Jurkat, Clone E6-1 (cell line): ENCODE data around the gene CMYA5.
"Not testable (repeated sequence)": the region's sequence is repeated elsewhere in the genome, so short reads cannot be mapped to it uniquely, and the experiment has no call there.

Experiments
- DNase-seq: peaks from one replicate; pipeline ENCODE4 v3.0.0-alpha.2; 2011; ENCODE audit warnings: low read depth, low spot score
- H3K4me3 ChIP-seq: 2 replicates; pipeline ENCODE4 v1.5.1; 2011; ENCODE audit warnings: mild to moderate bottlenecking, low read length, control low read depth, moderate library complexity

CMYA5 gene

GRCh38 chr5:79697222-79698170 lies 7.9 kb downstream of the CMYA5 start:
- DNase-seq: no peak
- H3K4me3 ChIP-seq: no peak overlapping the region

GRCh38 chr5:79699763-79700400 lies 10.2 kb downstream of the CMYA5 start:
- H3K4me3 ChIP-seq: no peak overlapping the region
- no peak for DNase-seq

GRCh38 chr5:79702606-79703380 lies 13.2 kb downstream of the CMYA5 start:
- no peak overlapping the region for H3K4me3 ChIP-seq
- DNase-seq: peak; percentile 12

DNA sequence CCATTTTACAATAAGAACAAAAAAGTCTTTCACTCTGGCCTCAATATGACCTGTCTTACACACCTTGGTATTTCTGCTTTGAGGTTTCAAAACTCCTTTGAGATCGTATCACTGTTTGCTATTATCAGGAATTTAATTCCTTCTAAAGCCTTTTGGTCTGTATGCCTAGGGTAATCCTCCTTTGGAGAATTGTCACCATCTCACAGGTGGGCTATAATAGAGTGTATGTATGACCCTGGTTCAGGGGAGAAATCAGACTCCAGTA lies 13.7 kb downstream of the CMYA5 start:
- no peak overlapping the region for H3K4me3 ChIP-seq
- DNase-seq: no peak

DNA sequence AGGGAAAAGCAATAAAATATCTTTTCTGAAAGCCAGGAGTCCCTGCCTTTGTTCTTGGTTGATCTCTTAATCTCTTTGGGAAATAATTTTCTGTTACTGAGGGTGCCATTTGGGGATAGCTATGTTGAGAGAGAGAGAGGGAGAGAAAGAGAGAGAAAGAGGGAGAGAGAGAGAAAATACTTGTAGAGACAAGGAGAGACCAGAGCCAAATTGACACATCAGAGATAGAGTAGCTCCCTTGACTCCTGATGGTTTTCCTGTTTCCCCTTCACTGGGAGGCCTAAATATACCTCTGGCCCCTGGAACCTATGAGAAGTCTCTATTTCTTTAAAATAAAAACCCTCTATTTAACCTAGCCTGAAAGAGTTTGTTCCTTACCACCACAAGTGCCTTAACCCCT lies 14.9 kb downstream of the CMYA5 start:
- DNase-seq: no peak
- no peak overlapping the region for H3K4me3 ChIP-seq

DNA sequence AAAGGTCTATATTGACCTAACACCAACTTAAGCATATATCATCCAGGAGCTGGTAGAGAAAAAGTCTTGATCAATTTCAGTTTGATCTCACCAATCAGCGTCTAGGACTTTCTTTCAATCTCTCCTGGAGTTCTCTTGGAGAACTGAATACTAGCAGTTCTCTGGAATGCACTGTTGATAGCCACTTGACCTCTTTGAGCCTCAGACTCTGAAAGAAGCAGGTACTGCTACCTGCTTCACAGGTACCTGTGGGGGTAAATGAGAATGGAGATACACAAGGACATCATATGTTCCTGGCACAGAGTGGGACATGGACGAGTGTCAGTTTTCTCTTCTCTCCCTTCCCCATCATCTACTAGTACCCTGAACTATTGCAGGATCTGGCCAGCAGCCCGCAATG lies 16.0 kb downstream of the CMYA5 start:
- H3K4me3 ChIP-seq: no peak overlapping the region
- DNase-seq: no peak

- H3K4me3 ChIP-seq, DNase-seq: not testable (repeated sequence)
Measured at GRCh38 chr5:79706317-79706716, 16.7 kb downstream of the CMYA5 start.

GRCh38 chr5:79707535-79707934 lies 17.9 kb downstream of the CMYA5 start:
- DNase-seq: no peak

GRCh38 chr5:79712741-79713140 lies 23.1 kb downstream of the CMYA5 start:
- H3K4me3 ChIP-seq: no peak overlapping the region
- DNase-seq: no peak

More at GRCh38 chr5:79707535-79707934, 17.9 kb downstream of the CMYA5 start:
- no peak overlapping the region for H3K4me3 ChIP-seq

DNA sequence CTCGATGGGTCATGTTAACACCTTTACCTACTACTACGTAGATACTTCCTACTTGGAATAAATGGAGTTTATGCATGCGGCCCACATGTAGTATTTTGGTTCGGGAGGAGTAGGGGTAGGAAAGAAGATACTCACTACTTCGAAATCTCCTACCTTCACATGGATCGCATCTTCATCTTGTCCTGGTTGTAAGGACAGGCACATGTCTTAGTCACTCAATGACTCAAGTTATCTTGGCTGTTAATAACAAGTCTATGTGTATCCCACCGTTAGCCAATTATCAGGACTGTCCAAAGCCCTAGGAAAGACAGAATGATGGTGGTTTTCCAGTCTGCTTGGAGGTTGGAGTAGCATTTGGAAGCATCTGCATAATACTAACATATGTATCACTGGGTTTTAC lies 24.1 kb downstream of the CMYA5 start:
- DNase-seq: no peak

GRCh38 chr5:79716839-79717238 lies 27.2 kb downstream of the CMYA5 start:
- no peak for DNase-seq
- no peak overlapping the region for H3K4me3 ChIP-seq

More for the DNA sequence above, 24.1 kb downstream of the CMYA5 start:
- no peak overlapping the region for H3K4me3 ChIP-seq

DNA sequence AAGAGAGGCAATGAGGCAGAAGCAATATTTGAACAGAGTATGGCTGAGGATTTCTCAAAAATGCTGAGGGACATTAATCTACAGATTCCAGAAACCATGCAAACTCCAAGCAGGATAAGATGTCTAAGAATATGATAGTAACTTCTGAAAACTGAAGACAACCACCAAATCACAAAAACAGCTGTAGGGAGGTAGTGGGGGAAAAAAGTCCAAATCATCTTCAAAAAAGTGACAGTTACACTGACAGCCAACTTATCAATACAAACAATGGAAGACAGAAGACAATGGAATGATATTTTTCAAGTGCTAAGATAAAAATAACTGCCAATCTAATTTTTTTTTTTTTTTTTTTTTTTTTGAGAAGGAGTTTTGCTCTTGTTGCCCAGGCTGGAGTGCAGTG lies 30.5 kb downstream of the CMYA5 start:
- DNase-seq: no peak
- H3K4me3 ChIP-seq: no peak overlapping the region

- no peak overlapping the region for H3K4me3 ChIP-seq
- DNase-seq: no peak
Measured at GRCh38 chr5:79727451-79728355, 38.1 kb downstream of the CMYA5 start.

GRCh38 chr5:79728396-79728795 lies 38.8 kb downstream of the CMYA5 start:
- peak; percentile 7 for DNase-seq
- no peak overlapping the region for H3K4me3 ChIP-seq

GRCh38 chr5:79729679-79730078 lies 40.0 kb downstream of the CMYA5 start:
- H3K4me3 ChIP-seq: no peak overlapping the region
- DNase-seq: peak; percentile 82

GRCh38 chr5:79730564-79730963 lies 40.9 kb downstream of the CMYA5 start:
- no peak for DNase-seq
- no peak overlapping the region for H3K4me3 ChIP-seq

- no peak overlapping the region for H3K4me3 ChIP-seq
- DNase-seq: no peak
Measured at GRCh38 chr5:79731775-79732174, 42.1 kb downstream of the CMYA5 start.

- peak overlapping the region; percentile 8 for H3K4me3 ChIP-seq
- peak; percentile 87 for DNase-seq
Measured at GRCh38 chr5:79736528-79737514, 47.2 kb downstream of the CMYA5 start.
